Uterus (tissue), 4 donors: Measurements from ENCODE around the gene P3R3URF. TPM values are rescaled to one million over a fixed set of nuclear protein-coding genes. Genes with fewer than 3 reads are reported as not detected.

Experiments used
- DNase-seq, 2 donors: peaks; one replicate each; pipeline ENCODE4 v3.0.0-alpha.2; 2019 to 2020
- H3K27ac ChIP-seq, 2 donors: fragments of 200-600 bp; sonication (generic); 1 replicate in 1 of 2; 2 replicates in 1 of 2; pipeline ENCODE4 v1.5.1; 2016 to 2018
- H3K27me3 ChIP-seq, 2 donors: fragments of 200-600 bp; sonication (generic); one replicate each; pipeline ENCODE4 v1.5.1; 2018 to 2019; ENCODE audit warnings: control low read depth in 1 of 2
- H3K36me3 ChIP-seq, 2 donors: fragments of 200-600 bp; sonication (generic); one replicate each; pipeline ENCODE4 v1.5.1; 2019; ENCODE audit warnings: control low read depth in 1 of 2
- H3K4me1 ChIP-seq, 2 donors: fragments of 200-600 bp; sonication (generic); one replicate each; pipeline ENCODE4 v1.5.1; 2018 to 2019; ENCODE audit warnings: control low read depth in 1 of 2
- H3K4me3 ChIP-seq, 2 donors: fragments of 200-600 bp; sonication (generic); 1 replicate in 1 of 2; 2 replicates in 1 of 2; pipeline ENCODE4 v1.5.1; 2018 to 2019; ENCODE audit warnings: mild to moderate bottlenecking in 1 of 2
- H3K9me3 ChIP-seq, 2 donors: fragments of 200-600 bp; sonication (generic); one replicate each; pipeline ENCODE4 v1.5.1; 2019; ENCODE audit warnings: control low read depth in 1 of 2
- CTCF ChIP-seq, 4 experiments: fragments of 200-600 bp in 2 of 4; fragments of 450-650 bp in 2 of 4; sonication (generic) in 2 of 4; IDR thresholded peaks; one replicate each; pipeline ENCODE4 v1.5.1; 2016 to 2019; ENCODE audit warnings: antibody characterized with exemption in 4 of 4, mild to moderate bottlenecking in 2 of 4, moderate library complexity in 1 of 4
- POLR2A ChIP-seq, 2 donors: fragments of 450-650 bp; IDR thresholded peaks; one replicate each; pipeline ENCODE4 v1.6.1; 2016; ENCODE audit warnings: antibody characterized with exemption in 2 of 2, mild to moderate bottlenecking in 1 of 2, moderate library complexity in 1 of 2
- intact Hi-C: fragments of 100-400 bp; cut with DNase I; formaldehyde crosslinking; loops from one replicate; pipeline ENCODE4 v1.15.1; 2023; ENCODE audit warnings: low total_unique reads
- total RNA-seq, 4 donors: library from RNA; depleted of rRNA in 3 of 4; stranded (reverse); fragments of >200 nt in 3 of 4; gene quantifications; one replicate each; pipeline versions ENCODE4 v1.1.0 to v1.2.4, GENCODE V29; 2014 to 2023
- donor health status: DM: yes; HTN: yes; CAD: no.

The P3R3URF gene
- total RNA-seq, 4 donors from 2014 or later = not detected

- H3K27ac ChIP-seq = no peak overlapping the region
- no peaks in the 10 kb centered on the region for H3K9me3 ChIP-seq
- no peak for TF ChIP-seq CTCF (IDR thresholded peaks at IDR 0.05)
- no peak for TF ChIP-seq POLR2A (IDR thresholded peaks at IDR 0.05)
- no peak overlapping the region for H3K4me3 ChIP-seq
- H3K36me3 ChIP-seq = no peaks in the 10 kb centered on the region
- H3K27me3 ChIP-seq = no peaks in the 10 kb centered on the region
- no peak for DNase-seq
- intact Hi-C loops = no loop called here
- no peaks in the 10 kb centered on the region for H3K4me1 ChIP-seq
Measured at GRCh38 chr1:46158312-46159281, 17.7 kb downstream of the P3R3URF start.

- no peak for DNase-seq
- no peaks in the 10 kb centered on the region for H3K36me3 ChIP-seq
Measured at GRCh38 chr1:46157916-46158311, 18.4 kb downstream of the P3R3URF start.

GRCh38 chr1:46153732-46154131 is 22.6 kb downstream of the P3R3URF start:
- no peaks in the 10 kb centered on the region for H3K36me3 ChIP-seq
- TF ChIP-seq CTCF (IDR thresholded peaks at IDR 0.05) = no peak
- TF ChIP-seq POLR2A (IDR thresholded peaks at IDR 0.05) = no peak
- H3K9me3 ChIP-seq = no peaks in the 10 kb centered on the region
- intact Hi-C loops = no loop called here
- no peak overlapping the region for H3K27ac ChIP-seq
- H3K4me1 ChIP-seq = no peaks in the 10 kb centered on the region
- no peak overlapping the region for H3K4me3 ChIP-seq
- no peaks in the 10 kb centered on the region for H3K27me3 ChIP-seq
- no peak for DNase-seq

More at GRCh38 chr1:46157916-46158311, 18.4 kb downstream of the P3R3URF start:
- H3K4me1 ChIP-seq = no peaks in the 10 kb centered on the region
- intact Hi-C loops = no loop called here
- no peak overlapping the region for H3K27ac ChIP-seq
- TF ChIP-seq POLR2A (IDR thresholded peaks at IDR 0.05) = no peak
- no peak for TF ChIP-seq CTCF (IDR thresholded peaks at IDR 0.05)
- no peaks in the 10 kb centered on the region for H3K27me3 ChIP-seq
- H3K9me3 ChIP-seq = no peaks in the 10 kb centered on the region
- H3K4me3 ChIP-seq = no peak overlapping the region

GRCh38 chr1:46153228-46153627 is 23.1 kb downstream of the P3R3URF start:
- DNase-seq = no peak
- H3K4me1 ChIP-seq = no peaks in the 10 kb centered on the region
- TF ChIP-seq POLR2A (IDR thresholded peaks at IDR 0.05) (no peak), CTCF (IDR thresholded peaks at IDR 0.05) (no peak)
- intact Hi-C loops = no loop called here
- H3K27ac ChIP-seq = no peak overlapping the region
- H3K9me3 ChIP-seq = no peaks in the 10 kb centered on the region
- H3K36me3 ChIP-seq = no peaks in the 10 kb centered on the region
- H3K27me3 ChIP-seq = no peaks in the 10 kb centered on the region
- H3K4me3 ChIP-seq = no peak overlapping the region

- H3K36me3 ChIP-seq = no peaks in the 10 kb centered on the region
- no peak overlapping the region for H3K27ac ChIP-seq
- TF ChIP-seq POLR2A (IDR thresholded peaks at IDR 0.05) = no peak
- no peak for TF ChIP-seq CTCF (IDR thresholded peaks at IDR 0.05)
- no peak for DNase-seq
- H3K4me1 ChIP-seq = no peaks in the 10 kb centered on the region
- intact Hi-C loops = no loop called here
- H3K9me3 ChIP-seq = no peaks in the 10 kb centered on the region
- H3K27me3 ChIP-seq = no peaks in the 10 kb centered on the region
- H3K4me3 ChIP-seq = no peak overlapping the region
Measured at GRCh38 chr1:46152016-46152415, 24.3 kb downstream of the P3R3URF start.
